Right ventricle myocardium inferior (tissue), 1 donor: ENCODE measurements around the gene TGFBR1. TPM values are rescaled to one million over a fixed set of nuclear protein-coding genes. Genes with fewer than 3 reads are reported as not detected.
A peak's percentile ranks its signal among the peaks of the same experiment; 100 is the strongest.

Experiments used
- ATAC-seq: fragments of 200-7000 bp; cut with Tn5 transposase; one replicate; pipeline ENCODE4 v1.9.1; 2020; ENCODE audit warnings: mild to moderate bottlenecking, moderate library complexity
- DNase-seq: peaks from one replicate; pipeline ENCODE4 v3.0.0; 2021; ENCODE audit errors: missing footprints
- intact Hi-C: fragments of 100-400 bp; cut with DNase I; formaldehyde crosslinking; loops from one replicate; pipeline ENCODE4 v1.11.0; 2022
- total RNA-seq: library from RNA; stranded (reverse); fragmentation: NEBNext Ultra II Directional; extraction: Animal tissue kit (Norgen Biotek cat#: 25700); gene quantifications from one replicate; pipeline ENCODE4 v1.2.1, GENCODE V29; 2021
- donor health status: DM: no; HTN: yes; CAD: no; lungs with severe emphysema.

Gene TGFBR1
- total RNA-seq, 1 donor from 2014 or later: 14.8 TPM

- intact Hi-C loops: no loop called here
- ATAC-seq (no peak), DNase-seq (no peak)
Measured at GRCh38 chr9:99173570-99174504, 68.9 kb downstream of the TGFBR1 start.

GRCh38 chr9:99176527-99177013 is 71.7 kb downstream of the TGFBR1 start:
- no peak for ATAC-seq
- DNase-seq: no peak
- intact Hi-C loops: no loop called here

- DNase-seq (no peak), ATAC-seq (no peak)
- intact Hi-C loops: no loop called here
Measured at GRCh38 chr9:99177576-99178366, 72.9 kb downstream of the TGFBR1 start.

GRCh38 chr9:99178912-99179872 is 74.3 kb downstream of the TGFBR1 start:
- DNase-seq (no peak), ATAC-seq (no peak)
- intact Hi-C loops: no loop called here

GRCh38 chr9:99180199-99180598 is 75.3 kb downstream of the TGFBR1 start:
- no peak for DNase-seq
- intact Hi-C loops: loop anchor here (10.0 kb wide), 2 partner anchors 825 to 1035 kb away; no protein-coding TSS in a partner anchor

GRCh38 chr9:99180662-99181061 is 75.7 kb downstream of the TGFBR1 start:
- intact Hi-C loops: loop anchor here (10.0 kb wide), 2 partner anchors 824 to 1034 kb away; no protein-coding TSS in a partner anchor
- DNase-seq (no peak), ATAC-seq (no peak)

More at GRCh38 chr9:99180199-99180598, 75.3 kb downstream of the TGFBR1 start:
- ATAC-seq: no peak

GRCh38 chr9:99181206-99181605 is 76.3 kb downstream of the TGFBR1 start:
- ATAC-seq: no peak
- no peak for DNase-seq
- intact Hi-C loops: loop anchor here (10.0 kb wide), 2 partner anchors 824 to 1034 kb away; no protein-coding TSS in a partner anchor

GRCh38 chr9:99181621-99182020 is 76.7 kb downstream of the TGFBR1 start:
- DNase-seq (no peak), ATAC-seq (no peak)
- intact Hi-C loops: loop anchor here (10.0 kb wide), 2 partner anchors 823 to 1033 kb away; no protein-coding TSS in a partner anchor

- ATAC-seq: no peak
- intact Hi-C loops: loop anchor here (10.0 kb wide), 2 partner anchors 822 to 1032 kb away; no protein-coding TSS in a partner anchor
- DNase-seq: no peak
Measured at GRCh38 chr9:99182356-99182755, 77.4 kb downstream of the TGFBR1 start.

- no peak for DNase-seq
- no peak for ATAC-seq
- intact Hi-C loops: loop anchor here (10.0 kb wide), 2 partner anchors 821 to 1031 kb away; no protein-coding TSS in a partner anchor
Measured at GRCh38 chr9:99183616-99184015, 78.7 kb downstream of the TGFBR1 start.

- DNase-seq (no peak), ATAC-seq (peak; percentile 34)
- intact Hi-C loops: loop anchor here (10.0 kb wide), 2 partner anchors 821 to 1031 kb away; no protein-coding TSS in a partner anchor
Measured at GRCh38 chr9:99184110-99184474, 79.2 kb downstream of the TGFBR1 start.

GRCh38 chr9:99184475-99185347 is 79.8 kb downstream of the TGFBR1 start:
- DNase-seq: peak; percentile 88
- ATAC-seq: peak; percentile 91
- intact Hi-C loops: loop anchor here (10.0 kb wide), 2 partner anchors 820 to 1030 kb away; no protein-coding TSS in a partner anchor

- ATAC-seq (no peak), DNase-seq (no peak)
- intact Hi-C loops: loop anchor here (10.0 kb wide), 2 partner anchors 820 to 1030 kb away; no protein-coding TSS in a partner anchor
Measured at GRCh38 chr9:99185348-99185632, 80.4 kb downstream of the TGFBR1 start.

- intact Hi-C loops: loop anchor here (10.0 kb wide), 2 partner anchors 819 to 1029 kb away; no protein-coding TSS in a partner anchor
- DNase-seq (no peak), ATAC-seq (no peak)
Measured at GRCh38 chr9:99185934-99186333, 81.0 kb downstream of the TGFBR1 start.

GRCh38 chr9:99187311-99187710 is 82.4 kb downstream of the TGFBR1 start:
- DNase-seq: no peak
- no peak for ATAC-seq
- intact Hi-C loops: loop anchor here (10.0 kb wide), 2 partner anchors 817 to 1027 kb away; no protein-coding TSS in a partner anchor

- intact Hi-C loops: loop anchor here (10.0 kb wide), 2 partner anchors 816 to 1026 kb away; no protein-coding TSS in a partner anchor
- DNase-seq: no peak
- no peak for ATAC-seq
Measured at GRCh38 chr9:99189186-99189585, 84.3 kb downstream of the TGFBR1 start.
